ENCODE data around the gene TMTC2.

Gene TMTC2

DNA sequence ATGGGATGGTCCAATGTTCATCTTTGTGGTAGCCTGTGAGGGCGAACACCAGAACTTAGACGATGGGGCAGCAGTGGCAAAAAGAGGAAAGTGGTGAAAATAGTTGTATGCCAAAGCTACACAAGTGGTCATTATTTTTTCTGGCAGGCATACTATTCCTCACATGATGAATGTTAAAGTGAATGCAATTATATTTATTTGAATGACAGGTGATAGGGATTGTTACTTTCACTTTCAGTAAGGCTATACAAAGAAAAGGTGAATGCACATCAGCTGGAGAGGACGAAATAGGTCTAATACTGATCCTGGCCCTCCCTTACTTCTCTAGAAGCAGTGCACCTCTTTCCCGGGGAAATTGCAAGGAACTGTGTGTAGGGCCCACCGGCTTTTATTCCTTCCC, 470.1 kb downstream of the TMTC2 start:
- no peak for DNase-seq

DNA sequence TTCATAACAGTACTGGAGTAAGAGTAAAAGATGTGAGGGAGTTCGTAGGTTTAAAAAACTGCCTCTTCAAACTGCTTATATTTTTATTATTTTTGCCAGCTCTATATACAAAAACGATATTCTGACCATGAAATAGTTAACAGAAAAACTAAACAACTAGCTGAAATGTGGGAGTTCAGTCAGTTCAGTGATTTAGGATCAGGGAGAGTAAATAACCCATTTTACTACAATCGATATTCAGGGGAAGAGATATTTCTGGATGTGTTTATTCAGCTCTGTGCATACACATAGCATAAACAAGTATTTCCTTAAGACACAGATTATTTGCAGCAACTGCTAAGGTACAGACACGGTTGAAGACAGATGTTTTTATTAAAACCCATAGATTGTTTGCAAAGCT, 470.9 kb downstream of the TMTC2 start:
- no peak for DNase-seq

DNA sequence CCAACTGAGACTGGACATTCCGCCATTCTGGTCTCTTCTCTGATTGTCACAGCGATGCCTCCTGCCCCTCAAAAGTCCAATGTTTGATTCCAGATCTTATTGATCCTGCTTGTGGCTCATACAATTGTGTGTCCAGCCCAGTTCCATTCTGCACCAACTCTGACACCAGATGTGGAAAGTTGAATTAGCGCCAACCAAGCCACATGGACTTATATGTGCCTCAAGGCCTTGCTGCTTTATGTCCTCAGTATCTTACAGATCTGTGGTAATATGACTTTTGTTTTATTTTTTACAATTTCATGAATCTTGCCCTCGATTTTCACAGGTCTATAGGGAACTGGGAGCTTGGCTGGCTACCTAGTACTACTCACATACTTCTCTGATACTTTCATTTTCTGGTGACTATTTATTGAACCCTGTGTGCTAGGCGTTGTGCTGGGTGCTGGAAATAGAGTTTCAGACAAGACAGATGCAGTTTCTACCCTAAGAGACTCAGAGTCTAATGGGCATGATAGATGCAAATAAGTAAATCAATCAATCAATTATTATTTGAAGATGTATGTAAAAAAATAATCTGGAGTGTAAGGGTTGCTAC, 472.0 kb downstream of the TMTC2 start:
- no peak for DNase-seq

DNA sequence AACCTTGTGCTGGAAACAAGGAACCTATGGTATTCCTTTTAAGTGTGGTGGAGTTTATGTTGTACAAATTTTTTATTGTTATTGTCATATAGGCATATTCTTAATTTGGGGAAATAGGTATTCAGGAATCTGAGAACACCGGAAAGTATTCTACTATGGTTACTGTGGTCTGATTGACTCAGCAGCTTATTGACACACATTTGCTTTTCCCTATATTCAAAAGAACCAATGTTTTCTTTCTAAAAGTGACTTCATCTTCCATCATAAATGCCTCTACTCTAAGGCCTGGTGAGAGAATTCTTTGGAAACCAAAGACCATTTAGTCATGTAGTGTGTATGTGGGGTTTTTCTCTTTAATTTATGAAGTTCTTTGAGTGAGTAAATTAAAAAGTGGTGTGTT, 474.8 kb downstream of the TMTC2 start:
- DNase-seq: no peak

DNA sequence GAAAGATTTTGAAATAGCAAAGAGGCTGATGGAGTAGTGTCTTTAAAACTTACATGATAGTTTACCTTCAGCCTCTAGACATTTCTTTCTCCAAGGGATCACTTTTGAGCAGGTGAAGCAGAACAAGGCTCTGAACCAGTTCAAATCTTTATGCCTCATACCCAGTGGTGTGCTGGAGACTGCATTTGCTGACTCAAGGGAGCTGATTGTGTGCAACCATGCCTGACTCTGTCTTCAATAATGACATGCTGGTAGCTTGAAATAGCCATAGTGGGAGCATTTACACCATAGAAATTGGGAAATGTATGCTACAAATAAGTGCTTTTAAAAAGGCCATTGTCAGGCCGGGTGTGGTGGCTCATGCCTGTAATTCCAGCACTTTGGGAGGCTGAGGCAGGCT, 482.0 kb downstream of the TMTC2 start:
- no peak for DNase-seq

DNA sequence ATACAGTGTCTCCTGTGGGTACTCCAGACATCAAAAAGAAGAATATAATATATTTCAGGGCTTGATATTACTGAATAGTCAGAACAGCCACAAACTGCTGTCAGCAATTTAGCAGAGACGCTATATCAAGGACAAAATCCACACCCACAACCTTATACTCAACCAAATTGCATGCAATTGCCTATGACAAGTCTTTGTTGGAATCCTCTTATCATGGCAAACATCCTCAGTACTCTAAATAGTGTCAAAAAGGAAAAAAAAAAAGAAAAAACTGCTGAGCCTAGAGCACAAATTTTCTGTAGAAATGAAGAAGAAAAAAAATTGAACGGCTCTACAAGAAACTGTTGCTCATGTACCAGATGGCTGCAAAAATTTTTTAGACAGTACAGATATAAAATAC, 485.7 kb downstream of the TMTC2 start:
- no peak for DNase-seq

DNA sequence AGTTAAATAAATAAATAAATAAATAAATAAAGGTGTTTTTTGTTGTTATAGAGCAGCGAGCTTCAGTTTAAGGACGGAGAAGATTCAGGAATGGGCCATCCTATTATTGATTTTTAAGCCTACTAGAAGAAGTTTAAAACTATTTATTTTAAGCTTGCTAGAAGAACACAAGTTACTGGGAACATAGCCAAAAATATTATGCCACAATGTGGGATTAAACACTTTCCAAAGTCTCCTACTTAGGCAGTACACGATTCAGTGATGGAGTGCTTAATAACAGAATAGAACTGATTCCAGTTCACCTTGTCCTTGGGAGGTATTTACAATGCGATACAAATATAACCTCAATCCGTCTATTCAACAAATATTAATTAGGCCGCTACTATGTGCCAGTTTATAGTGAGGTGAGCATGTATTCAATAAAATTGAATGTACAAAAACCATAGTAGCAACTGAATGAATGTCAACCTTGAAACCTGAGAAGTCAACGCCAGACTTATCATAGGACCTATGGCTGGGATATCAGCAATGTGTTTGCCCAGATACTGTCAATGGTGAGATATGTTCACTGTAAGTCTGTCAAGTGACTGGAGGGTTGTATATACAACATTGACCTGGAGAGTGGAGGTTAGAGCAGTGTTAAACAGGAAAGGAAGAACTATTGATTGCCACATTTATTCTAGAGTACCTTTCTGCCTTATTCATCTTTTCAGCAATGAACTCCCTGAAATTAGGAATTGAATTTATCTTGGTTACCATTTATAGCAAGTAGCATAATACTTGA, 486.4 kb downstream of the TMTC2 start:
- DNase-seq: no peak

DNA sequence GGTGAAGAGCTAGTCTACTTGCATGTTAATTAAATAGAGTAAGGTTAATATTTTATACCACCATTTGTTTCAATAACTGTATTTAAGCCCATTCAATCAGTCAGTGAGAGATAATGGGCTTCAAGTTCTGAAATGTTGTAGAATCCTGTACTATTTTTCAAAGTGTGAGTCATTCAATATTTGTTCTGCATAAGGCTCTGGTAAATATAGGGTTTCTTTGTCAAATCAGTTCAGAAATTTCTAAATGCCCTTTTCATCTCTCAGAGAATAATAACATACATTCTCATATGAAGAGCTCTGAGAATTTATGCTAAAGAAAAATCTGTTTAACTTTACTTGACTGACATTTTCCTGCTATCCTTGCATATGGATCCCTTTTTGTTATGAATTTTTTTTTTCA, 493.3 kb downstream of the TMTC2 start:
- DNase-seq: no peak

DNA sequence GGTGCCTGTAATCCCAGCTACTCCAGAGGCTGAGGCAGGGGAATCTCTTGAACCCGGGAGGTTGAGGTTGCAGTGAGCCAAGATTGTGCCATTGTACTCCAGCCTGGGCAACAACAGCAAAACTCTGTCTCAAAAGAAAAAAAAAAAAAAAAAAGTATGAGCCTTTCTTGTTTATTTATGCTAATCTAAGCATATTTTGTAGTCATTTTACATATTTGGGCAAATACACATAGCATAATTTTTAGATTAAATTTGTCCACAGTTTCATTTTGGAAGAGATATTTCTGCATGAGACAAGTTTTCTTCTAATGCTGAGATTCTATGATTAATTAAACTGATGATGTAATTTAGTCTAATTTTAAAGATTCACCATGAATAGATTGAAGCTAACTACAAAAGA, 494.4 kb downstream of the TMTC2 start:
- no peak for DNase-seq

DNA sequence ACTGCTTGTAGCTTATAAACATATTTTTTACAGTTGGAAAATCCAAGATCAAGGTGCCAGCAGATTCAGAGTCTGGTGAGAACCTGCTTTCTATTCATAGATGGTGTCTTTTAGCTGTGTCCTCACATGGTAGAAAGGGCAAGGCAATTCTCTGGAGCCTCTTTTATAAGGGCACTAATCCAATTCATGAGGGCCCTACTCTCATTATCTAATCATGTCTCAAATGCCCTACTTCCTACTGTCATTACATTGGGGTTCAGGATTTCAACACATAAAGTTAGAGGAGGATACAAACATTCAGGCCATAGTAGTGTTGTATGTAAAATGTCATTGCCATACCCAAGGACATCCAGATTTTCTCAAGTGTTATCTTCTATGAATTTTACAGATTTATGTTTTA, 496.4 kb downstream of the TMTC2 start:
- DNase-seq: no peak

All from NCI-H2081 treated with DMSO at 0.1 percent for 48 hours (cell line).